CD4-positive, alpha-beta T cell (primary cell): ENCODE measurements around the gene ARHGEF10L. TPM values are rescaled to one million over a fixed set of nuclear protein-coding genes. Genes with fewer than 3 reads are reported as not detected.

Source experiments
- ATAC-seq: fragments of 200-7000 bp; cut with Tn5 transposase; one replicate; pipeline ENCODE4 v1.10.0; 2022; ENCODE audit warnings: mild to moderate bottlenecking; ENCODE audit not compliant: poor library complexity
- CTCF ChIA-PET: fragments of 350-600 bp; sonication (Branson Sonifier 250); formaldehyde crosslinking; loops from one replicate; lab custom pipeline; 2021; ENCODE audit warnings: antibody characterized with exemption, inconsistent platforms; lab: Charles Lee
- POLR2A ChIA-PET: fragments of 350-600 bp; sonication (Branson Sonifier 250); formaldehyde crosslinking; loops from one replicate; lab custom pipeline; 2021; ENCODE audit warnings: antibody characterized with exemption, inconsistent platforms; lab: Charles Lee
- DNase-seq, 14 experiments: peaks; one replicate each; pipeline ENCODE4 v3.0.0-alpha.2; 2013 to 2020; ENCODE audit warnings: mixed read lengths in 2 of 14
- H3K27ac ChIP-seq, 2 donors: one replicate each; pipeline versions ENCODE4 v1.5.1 to v1.7.0; 2013; ENCODE audit warnings: low read length in 2 of 2, low read depth in 1 of 2, mild to moderate bottlenecking in 1 of 2
- H3K27me3 ChIP-seq, 2 experiments: 1 replicate in 1 of 2; 2 replicates in 1 of 2; pipeline versions ENCODE4 v1.6.1 to v1.7.0; 2013; ENCODE audit warnings: low read length in 2 of 2, control low read depth in 1 of 2, mild to moderate bottlenecking in 1 of 2, moderate library complexity in 1 of 2; ENCODE audit not compliant: insufficient read depth in 2 of 2, control insufficient read depth in 1 of 2
- H3K36me3 ChIP-seq: one replicate; pipeline ENCODE4 v1.6.1; 2013; ENCODE audit warnings: low read length, control low read depth; ENCODE audit not compliant: insufficient read depth
- H3K4me1 ChIP-seq: one replicate; pipeline ENCODE4 v1.6.1; 2013; ENCODE audit warnings: low read length, control low read depth; ENCODE audit not compliant: insufficient read depth
- H3K4me3 ChIP-seq: one replicate; pipeline ENCODE4 v1.5.1; 2013; ENCODE audit warnings: mild to moderate bottlenecking, low read length, moderate library complexity
- H3K9me3 ChIP-seq, 2 experiments: 1 replicate in 1 of 2; 2 replicates in 1 of 2; pipeline versions ENCODE4 v1.6.1 to v1.7.0; 2013; ENCODE audit warnings: low read length in 2 of 2, mild to moderate bottlenecking in 2 of 2, control low read depth in 1 of 2, moderate library complexity in 1 of 2; ENCODE audit not compliant: control insufficient read depth in 1 of 2, insufficient read depth in 1 of 2
- H3K27ac Mint-ChIP-seq: one replicate; pipeline ENCODE4 v1.8.0; 2020; ENCODE audit warnings: mixed read lengths
- H3K27me3 Mint-ChIP-seq: one replicate; pipeline ENCODE4 v1.8.0; 2021; ENCODE audit warnings: mixed read lengths
- H3K36me3 Mint-ChIP-seq: one replicate; pipeline ENCODE4 v1.8.0; 2021; ENCODE audit warnings: low read depth, mixed read lengths
- H3K4me1 Mint-ChIP-seq: one replicate; pipeline ENCODE4 v1.8.0; 2021; ENCODE audit warnings: low read depth, mixed read lengths
- H3K4me3 Mint-ChIP-seq: one replicate; pipeline ENCODE4 v1.8.0; 2020; ENCODE audit warnings: mild to moderate bottlenecking, mixed read lengths
- H3K9me3 Mint-ChIP-seq: one replicate; pipeline ENCODE4 v1.8.0; 2020; ENCODE audit warnings: mixed read lengths
- CTCF ChIP-seq: fragments of 200-600 bp; IDR thresholded peaks from one replicate; pipeline ENCODE4 v1.8.0; 2022; ENCODE audit warnings: antibody characterized with exemption, mild to moderate bottlenecking
- intact Hi-C, 2 experiments: fragments of 100-400 bp; cut with DNase I in 1 of 2; cut with micrococcal nuclease in 1 of 2; formaldehyde crosslinking; loops; one replicate each; pipeline versions ENCODE4 v1.15.1 to v1.9.0; 2023 to 2025; cut with DNase I, micrococcal nuclease
- total RNA-seq, 174 experiments: library from RNA in 2 of 174; stranded (reverse) in 2 of 174; gene quantifications; one replicate each; pipeline ENCODE4 v1.2.3 and lab custom pipeline; 2021 to 2026

ARHGEF10L gene
- total RNA-seq, 2 experiments from 2014 or later: 0.11 to 0.22 TPM

GRCh38 chr1:17549384-17549783 is 9.9 kb downstream of the ARHGEF10L start:
- H3K36me3 Mint-ChIP-seq: no peaks in the 10 kb centered on the region
- ChIA-PET POLR2A (no interaction called here), CTCF (no interaction called here)
- ATAC-seq: no peak
- H3K27me3 ChIP-seq: peaks cover 0 to 3% of the 10 kb centered on the region in 2 experiments
- H3K4me3 ChIP-seq: no peak overlapping the region
- no peaks in the 10 kb centered on the region for H3K4me1 ChIP-seq
- no peak for TF ChIP-seq CTCF
- no peak overlapping the region for H3K27ac ChIP-seq
- H3K27ac Mint-ChIP-seq: no peak overlapping the region
- H3K9me3 Mint-ChIP-seq: no peaks in the 10 kb centered on the region
- no peak for DNase-seq
- intact Hi-C loops: no loop called here
- H3K4me1 Mint-ChIP-seq: no peaks in the 10 kb centered on the region
- peaks cover 57% of the 10 kb centered on the region for H3K27me3 Mint-ChIP-seq
- no peaks in the 10 kb centered on the region for H3K9me3 ChIP-seq
- H3K36me3 ChIP-seq: no peaks in the 10 kb centered on the region
- H3K4me3 Mint-ChIP-seq: no peak overlapping the region

- H3K27me3 ChIP-seq: peaks cover 0 to 2% of the 10 kb centered on the region in 2 experiments
- no peak overlapping the region for H3K4me3 ChIP-seq
- Mint-ChIP-seq H3K9me3 (no peaks in the 10 kb centered on the region), H3K36me3 (no peaks in the 10 kb centered on the region), H3K4me3 (no peak overlapping the region), H3K4me1 (no peaks in the 10 kb centered on the region), H3K27ac (no peak overlapping the region), H3K27me3 (peaks cover 46% of the 10 kb centered on the region)
- H3K4me1 ChIP-seq: no peaks in the 10 kb centered on the region
- no peak overlapping the region for H3K27ac ChIP-seq
- CTCF ChIA-PET: no interaction called here
- no peaks in the 10 kb centered on the region for H3K36me3 ChIP-seq
- no peak for TF ChIP-seq CTCF
- POLR2A ChIA-PET: no interaction called here
- no peak for DNase-seq
- ATAC-seq: no peak
- intact Hi-C loops: no loop called here
- no peaks in the 10 kb centered on the region for H3K9me3 ChIP-seq
Observed at GRCh38 chr1:17550729-17551584, 11.5 kb downstream of the ARHGEF10L start.

GRCh38 chr1:17551755-17552234 is 12.3 kb downstream of the ARHGEF10L start:
- Histone ChIP-seq H3K4me1 (no peaks in the 10 kb centered on the region), H3K27me3 (peaks cover 0 to 2% of the 10 kb centered on the region in 2 experiments), H3K36me3 (no peaks in the 10 kb centered on the region), H3K27ac (no peak overlapping the region), H3K9me3 (no peaks in the 10 kb centered on the region), H3K4me3 (no peak overlapping the region)
- intact Hi-C loops: no loop called here
- ChIA-PET POLR2A (no interaction called here), CTCF (no interaction called here)
- DNase-seq: no peak
- H3K4me3 Mint-ChIP-seq: no peak overlapping the region
- no peak for TF ChIP-seq CTCF
- H3K4me1 Mint-ChIP-seq: no peaks in the 10 kb centered on the region
- peaks cover 37% of the 10 kb centered on the region for H3K27me3 Mint-ChIP-seq
- ATAC-seq: no peak
- no peaks in the 10 kb centered on the region for H3K9me3 Mint-ChIP-seq
- H3K36me3 Mint-ChIP-seq: no peaks in the 10 kb centered on the region
- H3K27ac Mint-ChIP-seq: no peak overlapping the region
